Neuron (in vitro differentiated cells): ENCODE data around the gene PRKCH.

Source experiments
- H2AFZ ChIP-seq: one replicate; pipeline ENCODE4 v1.6.1; 2013; ENCODE audit warnings: low read depth, mild to moderate bottlenecking, inconsistent platforms, low read length, moderate library complexity
- H3K27me3 ChIP-seq: one replicate; pipeline ENCODE4 v1.6.1; 2013; ENCODE audit warnings: low read length; ENCODE audit not compliant: insufficient read depth
- H3K36me3 ChIP-seq: one replicate; pipeline ENCODE4 v1.6.1; 2013; ENCODE audit warnings: low read length; ENCODE audit not compliant: insufficient read depth
- H3K4me1 ChIP-seq: one replicate; pipeline ENCODE4 v1.6.1; 2013; ENCODE audit warnings: low read length; ENCODE audit not compliant: insufficient read depth
- H3K4me3 ChIP-seq: 2 replicates; pipeline ENCODE4 v1.5.1; 2013; ENCODE audit warnings: mild to moderate bottlenecking, low read length, moderate library complexity
- H3K9me3 ChIP-seq: one replicate; pipeline ENCODE4 v1.6.1; 2013; ENCODE audit warnings: low read length

Gene PRKCH

DNA sequence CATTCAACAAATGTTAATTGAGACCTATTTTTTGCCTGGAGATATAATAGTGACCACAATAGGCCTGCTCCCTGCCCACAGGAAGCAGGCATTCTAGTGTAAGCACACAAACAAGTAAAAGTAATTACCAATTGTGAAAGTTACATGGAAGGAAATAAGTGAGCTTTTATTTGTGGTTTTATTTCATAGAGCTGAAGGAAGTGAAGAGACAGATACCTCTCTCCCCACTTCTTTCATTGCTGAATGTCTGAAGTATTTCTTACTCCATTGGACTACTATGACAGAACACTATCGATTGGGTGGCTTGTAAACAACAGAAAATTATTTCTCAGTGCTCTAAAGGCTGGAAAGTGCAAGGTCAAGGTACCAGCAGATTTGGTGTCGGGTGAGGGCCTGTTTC is 183.5 kb downstream of the PRKCH start:
- no peak overlapping the region for H3K4me3 ChIP-seq

DNA sequence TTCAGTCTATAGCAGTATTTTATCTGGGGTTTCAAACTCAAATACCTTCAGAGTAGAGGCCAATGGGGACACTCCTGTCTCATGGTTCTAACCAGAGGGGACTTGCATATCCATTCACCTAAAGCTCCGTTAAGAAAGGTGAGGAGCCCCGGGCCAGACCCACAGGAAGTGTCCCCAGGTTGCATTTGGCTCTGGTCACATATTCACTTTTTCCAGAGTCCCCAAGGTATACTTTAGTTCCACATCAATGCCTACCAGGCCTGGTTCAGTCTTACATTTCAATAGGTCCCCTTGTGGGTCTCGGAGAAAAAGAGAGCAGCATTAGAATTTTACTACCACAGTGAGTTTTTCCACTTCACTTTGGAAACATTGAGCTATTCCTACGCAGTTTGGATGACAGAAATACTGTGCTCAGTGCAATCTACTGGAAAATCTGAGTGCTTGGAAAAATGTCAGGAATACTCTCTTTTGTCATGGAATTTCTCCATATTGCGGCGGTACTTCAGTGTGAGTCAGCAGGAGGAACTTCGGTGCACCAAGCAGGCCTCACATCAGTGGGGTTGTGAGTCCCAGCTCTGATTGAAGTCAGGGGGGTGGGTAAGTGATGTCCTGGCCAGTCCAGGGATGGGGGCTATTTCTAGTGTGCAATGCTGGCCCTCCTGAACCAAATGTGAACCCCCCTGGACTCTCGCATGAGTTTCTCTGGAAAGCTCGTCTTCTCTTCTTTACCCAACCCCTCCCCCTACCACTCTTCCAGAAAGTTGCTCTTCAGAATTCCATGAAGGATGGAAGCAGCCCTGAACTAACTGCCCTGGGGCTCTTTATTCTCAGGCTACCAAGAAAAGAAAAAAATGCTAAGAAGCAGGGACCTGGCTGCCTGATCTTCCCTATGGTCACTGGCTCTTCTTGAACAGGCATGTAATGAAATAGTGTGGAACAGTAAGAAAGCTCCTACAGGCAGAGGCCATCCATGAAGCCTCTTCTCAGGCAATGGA is 184.7 kb downstream of the PRKCH start:
- H3K27me3 ChIP-seq, result no peaks in the 10 kb centered on the region
- no peak overlapping the region for H2AFZ ChIP-seq
- no peaks in the 10 kb centered on the region for H3K9me3 ChIP-seq
- no peaks in the 10 kb centered on the region for H3K4me1 ChIP-seq
- no peaks in the 10 kb centered on the region for H3K36me3 ChIP-seq
- H3K4me3 ChIP-seq, result no peak overlapping the region

More for the DNA sequence above, 183.5 kb downstream of the PRKCH start:
- no peak overlapping the region for H2AFZ ChIP-seq
- H3K36me3 ChIP-seq, result no peaks in the 10 kb centered on the region
- no peaks in the 10 kb centered on the region for H3K4me1 ChIP-seq
- no peaks in the 10 kb centered on the region for H3K27me3 ChIP-seq
- H3K9me3 ChIP-seq, result no peaks in the 10 kb centered on the region

- Histone ChIP-seq H2AFZ (no peak overlapping the region), H3K4me3 (no peak overlapping the region), H3K9me3 (no peaks in the 10 kb centered on the region), H3K27me3 (peaks cover 4% of the 10 kb centered on the region), H3K4me1 (no peaks in the 10 kb centered on the region), H3K36me3 (no peaks in the 10 kb centered on the region)
Measured at GRCh38 chr14:61508526-61508925, 187.1 kb downstream of the PRKCH start.

DNA sequence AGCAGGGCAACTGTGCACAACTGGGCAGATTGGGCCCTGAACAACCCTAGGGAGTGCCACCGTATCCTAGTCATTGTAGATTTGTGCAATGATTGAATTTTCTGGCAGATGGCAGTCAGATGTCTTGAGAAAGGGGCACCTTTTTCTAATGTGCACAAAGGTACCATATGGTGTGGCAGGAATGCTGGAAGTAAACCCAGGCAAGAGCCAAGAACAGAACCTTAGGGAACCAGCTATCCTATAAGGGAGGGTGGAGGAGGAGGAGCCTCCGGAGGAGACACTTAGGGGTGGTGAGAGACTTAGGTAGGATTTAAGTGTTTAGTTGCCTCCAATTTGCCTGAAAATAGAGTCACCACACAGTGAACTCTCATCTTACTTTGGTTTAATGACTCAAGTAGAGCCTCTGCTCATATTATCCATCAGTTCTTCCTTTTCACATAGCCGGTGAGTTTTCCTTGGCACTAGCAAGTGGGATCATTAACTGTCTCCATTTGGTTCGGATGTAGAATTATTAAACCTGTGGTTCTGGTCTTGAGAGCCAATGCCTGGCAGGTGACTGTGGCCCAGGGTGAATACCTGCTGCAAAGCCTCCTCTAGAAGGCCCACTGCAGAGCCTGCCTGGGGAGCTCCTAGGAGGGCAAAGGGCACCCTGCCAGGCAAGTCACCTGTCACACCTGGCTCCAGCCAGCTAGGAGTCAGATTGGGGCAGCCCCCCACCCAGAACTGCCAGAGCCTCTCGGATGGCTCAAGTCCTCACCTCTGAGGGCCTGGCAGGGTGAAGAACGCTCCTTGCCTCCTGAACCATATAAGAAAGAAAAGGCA is 189.6 kb downstream of the PRKCH start:
- no peak overlapping the region for H3K4me3 ChIP-seq
- peaks cover 4% of the 10 kb centered on the region for H3K27me3 ChIP-seq
- no peaks in the 10 kb centered on the region for H3K9me3 ChIP-seq
- no peak overlapping the region for H2AFZ ChIP-seq
- no peaks in the 10 kb centered on the region for H3K4me1 ChIP-seq
- H3K36me3 ChIP-seq, result no peaks in the 10 kb centered on the region

GRCh38 chr14:61511558-61511948 is 190.2 kb downstream of the PRKCH start:
- H3K36me3 ChIP-seq, result no peaks in the 10 kb centered on the region
- H3K4me3 ChIP-seq, result no peak overlapping the region
- no peak overlapping the region for H2AFZ ChIP-seq
- no peaks in the 10 kb centered on the region for H3K9me3 ChIP-seq
- peaks cover 4% of the 10 kb centered on the region for H3K27me3 ChIP-seq
- no peaks in the 10 kb centered on the region for H3K4me1 ChIP-seq

DNA sequence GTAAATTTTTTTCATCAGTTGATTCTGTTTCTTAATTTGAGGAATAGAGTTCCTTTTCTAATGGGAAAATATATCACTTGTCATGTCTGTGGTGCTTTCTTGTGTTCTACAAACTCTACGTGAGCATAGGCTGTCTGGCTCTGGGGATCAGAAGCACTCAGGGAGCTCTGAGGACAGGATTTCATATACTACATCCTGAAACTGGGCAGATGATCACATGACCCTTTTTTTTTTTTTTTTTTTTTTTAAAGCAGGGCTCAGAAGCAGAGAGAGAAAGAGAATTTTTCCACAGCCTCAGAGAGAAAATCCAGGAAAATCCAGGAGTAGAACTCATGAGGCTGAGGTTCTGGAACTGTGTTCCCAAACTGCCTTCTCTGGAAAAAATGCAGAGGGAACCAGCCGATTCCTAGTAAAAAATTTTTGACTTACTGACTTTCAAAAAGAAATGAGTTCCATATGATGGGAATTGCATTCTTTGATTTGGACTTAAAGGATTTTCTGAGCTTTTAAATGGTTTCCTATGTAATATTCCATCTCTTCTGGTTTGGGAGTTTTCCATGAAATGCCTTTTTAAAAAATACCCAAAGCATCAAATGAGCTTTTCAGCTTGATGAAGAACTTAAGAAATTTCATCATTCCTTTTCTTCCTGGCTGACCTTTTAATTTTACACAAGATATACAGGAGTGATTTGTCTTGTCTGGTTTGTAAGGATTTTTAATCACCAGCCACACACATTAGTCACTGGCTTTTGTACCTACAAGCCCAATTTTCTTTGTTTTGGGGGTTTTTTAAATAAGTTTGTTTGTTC is 190.9 kb downstream of the PRKCH start:
- H3K4me3 ChIP-seq, result no peak overlapping the region
- no peaks in the 10 kb centered on the region for H3K9me3 ChIP-seq
- peaks cover 4% of the 10 kb centered on the region for H3K27me3 ChIP-seq
- H3K36me3 ChIP-seq, result no peaks in the 10 kb centered on the region
- no peaks in the 10 kb centered on the region for H3K4me1 ChIP-seq
- H2AFZ ChIP-seq, result no peak overlapping the region

DNA sequence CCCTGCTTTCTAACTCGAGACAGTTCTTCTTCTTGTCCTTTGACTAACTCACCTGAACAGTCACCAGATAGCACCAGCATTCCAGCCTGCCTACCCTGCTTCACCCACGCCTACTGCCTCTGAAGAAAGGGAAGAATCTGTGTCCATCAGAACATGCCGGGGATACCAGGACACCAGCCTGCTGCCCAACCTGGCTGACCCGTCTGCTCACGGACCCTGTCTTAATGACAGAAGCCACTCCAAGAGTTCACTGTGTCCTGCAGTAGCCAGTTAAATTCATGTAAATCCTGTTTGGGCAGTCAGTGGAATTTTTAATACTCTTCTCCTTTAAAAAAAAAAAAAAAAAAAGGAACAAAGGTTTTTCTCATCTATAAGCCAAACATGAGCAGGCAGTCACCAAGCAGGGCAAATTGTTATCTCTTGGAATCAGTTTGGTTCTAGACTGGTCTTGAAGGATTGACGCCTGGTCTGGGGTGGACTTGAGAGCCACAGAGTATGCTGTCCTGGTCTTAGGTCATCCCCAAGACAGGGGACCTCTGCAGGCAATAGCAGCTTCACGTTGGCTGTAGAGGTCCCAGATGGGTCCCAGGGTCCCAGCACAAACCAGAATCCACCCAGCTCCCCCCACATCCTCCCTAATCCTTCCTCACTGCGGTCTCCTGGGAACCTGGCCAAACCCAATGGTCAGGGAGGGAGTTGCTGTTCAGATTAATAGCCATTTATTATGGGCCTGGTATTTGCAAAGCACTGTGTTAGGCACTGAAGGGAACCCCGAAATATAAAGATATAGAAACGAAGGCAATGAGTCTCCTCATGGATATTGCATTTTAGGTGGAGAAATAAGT is 192.8 kb downstream of the PRKCH start:
- no peaks in the 10 kb centered on the region for H3K36me3 ChIP-seq
- H3K4me1 ChIP-seq, result no peaks in the 10 kb centered on the region
- H3K4me3 ChIP-seq, result no peak overlapping the region
- H2AFZ ChIP-seq, result no peak overlapping the region
- H3K9me3 ChIP-seq, result no peaks in the 10 kb centered on the region
- H3K27me3 ChIP-seq, result peaks cover 9% of the 10 kb centered on the region

DNA sequence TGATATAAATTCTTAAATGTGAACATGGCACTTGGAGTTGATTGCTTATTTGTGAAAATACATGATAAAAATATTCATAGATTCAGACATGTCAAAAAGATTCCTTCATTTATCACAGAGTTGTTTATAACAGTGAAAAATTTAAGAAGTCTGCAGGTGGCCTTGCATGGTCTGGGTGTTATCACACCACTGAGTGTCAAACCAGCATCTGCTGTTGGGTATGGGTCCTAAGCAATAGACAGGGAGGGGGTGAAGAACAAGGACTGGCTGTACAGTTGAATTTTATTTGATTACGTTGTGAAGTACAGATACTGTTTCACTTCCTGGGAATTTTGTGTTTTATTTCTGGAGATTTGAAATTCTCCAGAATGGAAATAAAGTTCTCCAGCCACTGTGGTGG is 193.5 kb downstream of the PRKCH start:
- no peaks in the 10 kb centered on the region for H3K36me3 ChIP-seq
- H2AFZ ChIP-seq, result no peak overlapping the region
- peaks cover 9% of the 10 kb centered on the region for H3K27me3 ChIP-seq
- H3K9me3 ChIP-seq, result no peaks in the 10 kb centered on the region
- H3K4me1 ChIP-seq, result no peaks in the 10 kb centered on the region
- no peak overlapping the region for H3K4me3 ChIP-seq

DNA sequence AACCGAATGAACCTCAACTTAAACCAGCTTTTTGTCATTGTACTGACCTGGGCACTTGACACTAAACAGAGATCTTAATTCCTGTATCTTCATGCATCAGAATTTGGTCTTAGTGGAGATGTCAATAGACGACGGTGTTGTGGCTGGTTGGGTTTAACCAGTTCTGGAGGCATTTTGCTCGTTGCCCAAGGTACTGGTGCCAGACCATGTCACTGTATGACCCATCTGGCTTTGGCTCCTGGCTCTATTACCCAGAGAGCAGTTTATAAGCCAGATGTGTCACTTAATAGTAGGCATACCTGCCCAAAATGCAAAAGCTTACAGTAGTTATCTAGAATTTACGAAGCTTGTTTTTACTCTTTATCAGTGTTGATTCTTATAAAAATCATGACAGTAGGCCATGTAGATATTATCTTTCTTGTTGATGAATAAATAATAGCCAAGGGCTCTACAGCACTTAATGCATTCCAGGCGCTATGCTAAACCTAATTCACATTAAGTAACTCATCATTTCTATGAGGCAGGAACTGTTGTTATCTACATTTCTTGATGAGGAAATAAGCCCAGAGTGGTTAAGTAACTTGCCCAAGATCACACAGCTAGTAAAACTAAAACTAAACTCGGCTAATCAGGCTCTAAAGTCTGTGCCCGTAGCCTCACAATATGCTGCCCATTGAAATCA is 194.2 kb downstream of the PRKCH start:
- Histone ChIP-seq H2AFZ (no peak overlapping the region), H3K27me3 (peaks cover 9% of the 10 kb centered on the region), H3K4me1 (no peaks in the 10 kb centered on the region), H3K4me3 (no peak overlapping the region), H3K36me3 (no peaks in the 10 kb centered on the region), H3K9me3 (no peaks in the 10 kb centered on the region)

DNA sequence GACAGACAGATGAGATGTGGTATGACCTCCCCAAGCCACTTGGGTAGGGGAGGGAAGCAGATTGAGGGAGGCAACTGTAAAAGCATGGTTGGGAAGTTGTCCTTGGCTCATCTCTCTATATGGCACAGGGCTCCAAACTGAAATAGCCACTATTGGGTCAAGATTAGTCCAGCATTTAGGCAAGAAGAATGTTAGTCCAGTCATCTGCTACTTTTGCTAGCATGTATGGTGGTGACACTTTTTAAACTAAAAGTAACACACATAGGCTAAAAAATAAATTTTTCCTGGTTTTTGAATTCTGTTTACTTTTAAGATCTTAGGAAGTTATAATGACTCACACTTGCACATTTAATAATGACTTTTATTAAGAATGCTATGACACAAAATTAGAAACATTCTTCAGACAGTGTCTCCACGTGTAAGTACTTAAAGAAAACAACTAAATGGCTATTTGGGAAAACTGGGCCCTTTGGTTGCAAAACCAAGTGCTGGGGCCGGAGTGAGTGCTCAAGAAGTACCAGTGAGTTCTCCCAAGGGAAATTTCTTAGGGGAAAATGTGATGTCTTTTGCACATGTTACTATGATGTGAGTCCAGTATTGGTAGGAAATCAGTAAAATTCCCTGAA is 194.9 kb downstream of the PRKCH start:
- no peaks in the 10 kb centered on the region for H3K9me3 ChIP-seq
- no peak overlapping the region for H2AFZ ChIP-seq
- H3K36me3 ChIP-seq, result no peaks in the 10 kb centered on the region
- no peak overlapping the region for H3K4me3 ChIP-seq
- H3K4me1 ChIP-seq, result no peaks in the 10 kb centered on the region
- H3K27me3 ChIP-seq, result peaks cover 9% of the 10 kb centered on the region

DNA sequence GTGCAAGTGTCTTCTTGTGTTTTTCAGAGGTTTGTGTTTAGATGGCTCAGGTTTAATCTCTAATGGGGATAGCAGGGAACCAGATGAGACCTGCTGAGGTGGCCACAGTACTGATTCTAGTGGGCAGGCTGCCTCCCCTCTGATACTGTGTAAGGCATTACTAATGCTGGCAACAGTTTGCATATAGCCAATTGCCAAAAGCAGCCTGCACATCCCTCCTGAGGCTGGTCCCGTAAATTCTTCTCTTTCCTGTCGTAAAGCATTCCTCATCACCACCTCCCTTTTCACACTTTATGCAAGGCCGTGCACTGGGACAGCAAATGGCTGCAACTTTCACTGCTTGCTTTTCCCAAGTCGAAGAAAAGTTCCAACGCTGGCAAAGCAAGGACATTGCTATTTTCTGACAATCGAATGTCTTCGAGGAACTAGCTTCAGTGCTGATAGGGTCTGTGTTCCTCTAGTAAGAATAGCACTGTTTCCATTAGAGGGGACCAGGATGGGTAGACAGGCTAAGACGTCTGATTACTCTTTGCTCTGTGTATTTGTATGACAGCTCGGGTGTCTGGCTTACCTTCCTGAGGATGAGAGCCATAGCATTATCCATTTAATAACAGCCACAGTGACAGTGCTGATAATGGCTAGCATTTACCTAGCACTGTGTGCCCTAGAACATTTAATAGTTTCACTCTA is 195.7 kb downstream of the PRKCH start:
- Histone ChIP-seq H3K4me1 (no peaks in the 10 kb centered on the region), H3K36me3 (no peaks in the 10 kb centered on the region), H3K4me3 (no peak overlapping the region), H2AFZ (no peak overlapping the region), H3K9me3 (no peaks in the 10 kb centered on the region), H3K27me3 (peaks cover 9% of the 10 kb centered on the region)
